Epidermal melanocyte (primary cell): ENCODE results near the gene CABLES2.

Experiments used
- DNase-seq: peaks from one replicate; pipeline ENCODE4 v3.0.0; 2011; ENCODE audit warnings: low spot score; ENCODE audit not compliant: insufficient read length

CABLES2 gene

GRCh38 chr20:62418709-62419487 lies 11.8 kb upstream of the CABLES2 start:
- no peak for DNase-seq

GRCh38 chr20:62417981-62418708 lies 11.1 kb upstream of the CABLES2 start:
- no peak for DNase-seq

GRCh38 chr20:62416651-62417637 lies 9.9 kb upstream of the CABLES2 start:
- no peak for DNase-seq

GRCh38 chr20:62415354-62416111 lies 8.4 kb upstream of the CABLES2 start:
- no peak for DNase-seq

GRCh38 chr20:62413896-62414481 lies 6.9 kb upstream of the CABLES2 start:
- no peak for DNase-seq

GRCh38 chr20:62413025-62413570 lies 6.0 kb upstream of the CABLES2 start:
- DNase-seq, result no peak

GRCh38 chr20:62412194-62413024 lies 5.3 kb upstream of the CABLES2 start:
- no peak for DNase-seq

- no peak for DNase-seq
Observed at GRCh38 chr20:62411479-62412193, 4.6 kb upstream of the CABLES2 start.

GRCh38 chr20:62410746-62411478 lies 3.8 kb upstream of the CABLES2 start:
- DNase-seq, result no peak

- DNase-seq, result no peak
Observed at GRCh38 chr20:62409931-62410745, 3.1 kb upstream of the CABLES2 start.

- DNase-seq, result no peak
Observed at GRCh38 chr20:62409086-62409853, 2.2 kb upstream of the CABLES2 start.

GRCh38 chr20:62408640-62409039 lies 1.6 kb upstream of the CABLES2 start:
- DNase-seq, result no peak

- no peak for DNase-seq
Observed at GRCh38 chr20:62408055-62408454, 970 bp upstream of the CABLES2 start.

GRCh38 chr20:62406635-62407176 lies 379 bp downstream of the CABLES2 start:
- DNase-seq, result no peak

GRCh38 chr20:62405981-62406513 lies 1.0 kb downstream of the CABLES2 start:
- DNase-seq, result no peak
